Right ventricle myocardium superior (tissue), 1 donor: ENCODE data around the gene SMIM29. TPM values are rescaled to one million over a fixed set of nuclear protein-coding genes. Genes with fewer than 3 reads are reported as not detected.

Experiments used
- ATAC-seq: fragments of 200-7000 bp; cut with Tn5 transposase; one replicate; pipeline ENCODE4 v1.9.1; 2020; ENCODE audit warnings: mild to moderate bottlenecking; ENCODE audit not compliant: poor library complexity
- DNase-seq: peaks from one replicate; pipeline ENCODE4 v3.0.0-alpha.2; 2020
- intact Hi-C: fragments of 100-400 bp; cut with DNase I; formaldehyde crosslinking; loops from one replicate; pipeline ENCODE4 v1.11.2; 2022
- total RNA-seq: library from RNA; stranded (reverse); fragmentation: NEBNext Ultra II Directional; extraction: Animal tissue kit (Norgen Biotek cat#: 25700); gene quantifications from one replicate; pipeline ENCODE4 v1.2.1, GENCODE V29; 2021
- donor health status: DM: no; HTN: yes; CAD: no; lungs with severe emphysema.

The SMIM29 gene
- total RNA-seq, 1 donor from 2014 or later = 19.1 TPM

DNA sequence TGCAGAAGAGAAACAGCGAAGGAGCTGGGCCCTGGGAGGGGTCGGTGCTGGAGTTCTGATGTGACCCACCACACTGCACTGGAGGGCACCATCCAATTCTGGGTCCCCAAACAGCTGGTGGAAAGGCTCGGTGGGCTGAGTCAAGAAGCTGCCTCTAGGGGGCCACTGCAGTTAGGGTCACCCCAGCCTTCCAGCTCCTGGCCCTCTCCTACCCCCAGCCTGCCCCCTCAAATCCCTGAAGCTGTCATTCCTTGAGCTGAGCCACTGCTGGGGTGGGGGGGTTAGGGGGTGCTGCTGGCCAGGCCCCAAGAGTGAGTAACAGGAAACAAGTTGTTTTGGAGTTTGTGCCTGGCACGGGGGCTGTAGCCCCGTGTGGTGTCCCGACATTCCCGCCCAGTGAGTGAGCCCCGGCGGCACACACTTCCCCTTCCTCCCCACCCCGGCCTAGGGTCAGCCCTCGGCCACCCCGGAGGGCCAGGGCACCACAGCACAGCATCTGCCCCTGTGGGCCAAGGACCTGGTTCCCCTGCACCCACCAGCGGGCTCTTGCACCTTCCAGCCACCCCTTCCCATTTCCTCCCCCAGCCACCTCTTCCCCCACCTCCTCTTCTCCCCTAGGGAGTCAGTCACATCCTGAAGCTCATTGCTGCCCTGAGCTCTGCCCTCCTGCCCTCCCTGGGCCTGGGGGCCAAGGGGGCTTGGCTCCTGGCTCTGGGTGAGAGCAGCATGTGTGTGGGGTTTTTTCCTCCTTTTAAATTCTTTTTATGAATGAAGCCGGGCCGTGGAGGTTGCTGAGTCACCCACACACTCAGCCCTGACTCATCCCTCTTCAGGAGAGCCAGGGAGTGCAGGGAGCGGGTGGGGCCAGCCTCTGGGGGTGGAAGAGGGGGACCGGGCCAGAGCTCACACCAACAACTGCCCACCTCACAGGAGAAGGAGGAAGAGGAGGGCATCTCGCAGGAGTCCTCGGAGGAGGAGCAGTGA, 4.6 kb downstream of the SMIM29 start:
- intact Hi-C loops = no loop called here
- DNase-seq (peak; percentile 59), ATAC-seq (no peak)

DNA sequence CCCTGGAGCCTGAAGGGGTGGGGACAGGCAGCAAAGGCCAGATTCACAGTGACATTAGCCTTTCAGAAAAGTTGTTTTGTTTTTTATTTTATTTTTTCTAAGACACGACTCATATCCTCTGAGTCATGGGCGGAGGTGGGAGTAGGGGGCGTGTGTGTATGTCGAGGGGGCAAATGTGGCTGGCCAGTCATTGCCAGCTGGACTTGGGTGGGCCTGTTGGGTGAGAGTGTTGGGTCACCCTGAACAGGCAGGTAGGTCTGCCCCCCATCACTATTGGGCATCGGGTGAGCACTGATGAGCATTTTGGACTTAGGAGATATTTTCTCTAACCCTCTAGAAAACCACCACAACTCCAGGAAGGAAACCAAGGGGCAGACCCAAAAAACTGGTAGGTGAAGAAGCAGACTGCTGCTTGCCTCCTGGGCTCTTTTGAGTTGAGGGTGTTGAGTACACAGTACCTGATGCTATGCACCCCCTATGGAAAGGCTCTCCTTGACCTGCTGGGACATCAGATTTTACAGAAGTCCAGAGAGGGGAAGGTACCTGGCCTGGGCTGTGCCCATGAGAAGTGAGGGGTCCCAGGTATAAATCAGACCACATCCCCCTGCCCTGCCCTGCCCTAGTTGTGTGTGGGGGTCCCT, 5.6 kb downstream of the SMIM29 start:
- intact Hi-C loops = no loop called here
- ATAC-seq (no peak), DNase-seq (no peak)

DNA sequence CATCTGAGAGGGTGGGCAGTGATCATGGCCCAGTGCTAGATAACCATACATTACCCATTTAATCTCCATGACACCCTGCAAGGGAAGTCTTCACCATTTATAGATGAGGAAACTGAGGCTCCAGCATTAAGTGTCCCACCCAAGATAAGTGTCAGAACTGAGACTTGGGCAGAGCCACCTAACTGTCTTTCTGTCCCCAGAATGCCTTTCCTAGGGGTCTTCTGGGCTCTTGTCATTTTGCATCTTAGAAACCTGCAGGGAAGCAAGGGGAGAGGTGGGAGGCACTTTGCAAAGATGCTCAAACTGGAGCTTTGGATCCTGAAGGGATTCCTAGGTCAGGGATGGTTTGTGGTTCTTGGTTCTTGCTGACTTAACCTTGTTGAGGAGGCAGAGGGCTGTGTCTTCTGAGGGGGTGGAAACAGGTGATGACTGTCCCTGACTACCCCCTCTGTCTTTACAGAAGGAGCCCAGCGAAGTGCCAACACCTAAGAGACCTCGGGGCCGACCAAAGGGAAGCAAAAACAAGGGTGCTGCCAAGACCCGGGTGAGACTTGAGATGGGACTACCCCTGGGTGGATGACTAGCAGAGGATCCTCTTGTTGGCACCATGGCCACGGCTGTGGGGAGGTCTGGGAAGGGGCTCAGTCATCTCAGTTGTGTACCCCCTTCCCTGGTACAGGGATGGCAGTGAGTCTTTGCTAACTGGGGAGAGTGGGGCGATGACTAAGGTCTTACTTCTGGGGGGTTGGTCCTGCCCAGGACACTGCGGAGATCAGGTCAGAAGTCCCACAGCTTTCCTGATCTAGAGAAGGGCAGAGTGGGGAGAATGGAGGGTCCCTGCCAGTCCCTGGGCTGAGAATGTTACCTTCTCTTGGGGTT, 6.3 kb downstream of the SMIM29 start:
- ATAC-seq (no peak), DNase-seq (no peak)
- intact Hi-C loops = no loop called here

DNA sequence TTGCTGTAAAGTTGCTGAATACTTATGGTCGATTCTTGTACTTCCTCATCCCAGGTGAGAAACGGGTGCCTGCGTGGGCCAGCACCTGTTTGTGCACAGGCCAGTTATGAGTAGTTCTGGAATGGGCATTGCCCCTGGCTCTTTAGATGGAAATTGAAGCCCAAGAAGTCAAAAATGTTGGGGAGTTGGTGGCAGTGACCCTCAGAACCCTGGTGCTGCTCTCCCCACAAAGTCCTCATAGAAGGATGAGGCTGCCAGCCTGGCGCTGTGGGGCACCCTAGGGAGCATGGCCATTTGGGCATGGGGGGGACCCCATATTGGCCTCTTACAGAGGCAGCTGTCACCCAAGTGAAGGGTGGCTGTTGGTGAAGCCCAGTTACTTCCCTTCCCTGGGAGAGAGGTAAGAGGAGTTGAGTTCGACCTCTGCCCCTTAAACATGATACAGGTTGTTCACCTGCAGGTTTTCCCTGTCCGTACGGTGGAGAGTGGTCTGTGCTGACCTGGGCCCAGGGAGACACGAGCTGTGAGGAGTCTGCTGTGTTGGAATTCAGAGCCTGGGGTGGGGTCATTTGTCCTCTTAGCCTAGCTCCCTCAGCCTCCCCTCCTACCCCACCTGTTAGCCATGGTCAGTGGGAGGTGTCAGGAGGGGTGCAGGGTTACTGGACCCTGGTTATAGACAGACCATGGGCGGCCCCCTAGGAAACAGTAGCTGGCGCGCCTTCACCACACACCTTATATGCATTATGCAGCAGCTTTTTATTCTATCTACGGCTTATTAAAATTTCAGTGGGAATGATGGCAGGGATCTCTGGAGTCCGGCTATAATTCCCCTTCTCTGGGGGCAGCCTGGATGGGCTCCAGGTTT, 7.2 kb downstream of the SMIM29 start:
- DNase-seq (no peak), ATAC-seq (no peak)
- intact Hi-C loops = no loop called here

DNA sequence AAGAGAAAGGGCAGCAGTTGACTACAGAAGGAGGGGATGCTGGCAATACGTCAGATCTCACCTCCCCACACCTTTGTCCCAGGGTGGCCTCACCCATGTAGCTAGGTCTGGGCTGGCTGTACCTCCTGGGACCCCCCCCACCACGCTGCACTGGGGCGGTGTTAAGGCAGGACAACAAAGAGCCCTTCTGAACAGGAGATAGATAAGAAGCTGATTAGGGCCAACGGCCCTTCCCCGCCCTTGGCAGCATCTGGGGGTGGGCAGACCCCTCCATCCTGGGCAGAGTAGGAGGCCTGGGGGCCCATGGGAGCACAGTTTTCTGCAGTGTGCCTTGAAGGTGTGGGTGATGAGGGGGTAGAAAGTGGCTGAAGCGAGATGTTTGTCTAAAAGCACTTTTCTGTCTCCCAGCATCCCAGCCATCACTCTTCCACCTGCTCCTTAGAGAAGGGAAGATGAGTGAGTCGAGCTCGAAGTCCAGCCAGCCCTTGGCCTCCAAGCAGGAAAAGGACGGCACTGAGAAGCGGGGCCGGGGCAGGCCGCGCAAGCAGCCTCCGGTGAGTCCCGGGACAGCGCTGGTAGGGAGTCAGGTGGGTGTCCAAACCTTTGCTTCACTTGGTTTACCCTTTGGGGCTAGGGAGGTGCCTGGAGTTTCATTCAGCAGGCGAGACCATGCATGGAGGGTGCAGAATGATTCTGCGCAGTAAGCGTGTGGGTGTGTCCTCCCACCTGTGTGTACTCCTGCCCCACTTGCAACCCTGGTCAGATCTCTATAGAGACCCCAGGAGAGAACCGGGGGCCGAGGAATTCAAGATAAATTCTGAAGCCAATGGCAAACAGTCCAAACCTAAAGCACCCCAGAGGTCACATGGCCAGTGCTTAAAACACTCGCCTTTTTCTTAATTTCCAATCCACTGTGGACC, 8.2 kb downstream of the SMIM29 start:
- intact Hi-C loops = no loop called here
- ATAC-seq (no peak), DNase-seq (no peak)

DNA sequence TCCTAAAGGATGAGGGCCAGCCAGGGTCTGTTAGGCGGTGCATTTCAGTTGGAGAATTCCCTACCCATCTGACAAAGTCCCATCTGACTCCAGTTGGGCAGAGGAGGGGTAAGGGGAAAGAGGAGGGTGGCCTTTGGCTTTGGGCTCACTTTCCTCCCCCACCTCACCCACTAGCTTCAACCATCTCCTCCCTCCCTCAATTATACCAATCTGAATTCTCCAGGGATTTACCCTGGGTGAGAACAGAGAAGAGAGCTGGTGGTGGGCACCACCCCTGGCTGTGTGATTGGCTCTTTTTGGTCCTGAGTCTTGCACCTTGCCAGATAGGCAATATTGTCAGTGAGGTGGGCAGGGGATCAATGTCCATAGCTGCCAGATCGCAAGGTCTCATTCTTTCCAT, 8.9 kb downstream of the SMIM29 start:
- no peak for ATAC-seq
- intact Hi-C loops = no loop called here

DNA sequence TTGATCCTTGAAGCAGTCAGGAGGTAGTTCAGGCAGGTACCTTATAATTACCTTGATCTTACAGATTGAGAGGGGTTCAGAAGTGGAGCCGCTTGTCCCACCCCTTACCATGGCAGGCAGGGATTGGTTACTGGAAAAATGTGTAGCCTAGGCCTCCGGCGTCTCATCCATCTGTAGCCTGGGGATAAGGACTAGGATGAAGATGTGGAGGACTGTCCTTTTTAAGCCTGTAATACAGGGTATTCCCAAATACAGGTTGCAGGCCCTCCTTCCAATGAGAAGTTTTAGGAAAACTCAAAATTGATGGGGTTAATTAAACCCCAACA, 9.3 kb downstream of the SMIM29 start:
- intact Hi-C loops = no loop called here
- no peak for ATAC-seq
- no peak for DNase-seq

More for the DNA sequence above, 8.9 kb downstream of the SMIM29 start:
- DNase-seq = no peak

DNA sequence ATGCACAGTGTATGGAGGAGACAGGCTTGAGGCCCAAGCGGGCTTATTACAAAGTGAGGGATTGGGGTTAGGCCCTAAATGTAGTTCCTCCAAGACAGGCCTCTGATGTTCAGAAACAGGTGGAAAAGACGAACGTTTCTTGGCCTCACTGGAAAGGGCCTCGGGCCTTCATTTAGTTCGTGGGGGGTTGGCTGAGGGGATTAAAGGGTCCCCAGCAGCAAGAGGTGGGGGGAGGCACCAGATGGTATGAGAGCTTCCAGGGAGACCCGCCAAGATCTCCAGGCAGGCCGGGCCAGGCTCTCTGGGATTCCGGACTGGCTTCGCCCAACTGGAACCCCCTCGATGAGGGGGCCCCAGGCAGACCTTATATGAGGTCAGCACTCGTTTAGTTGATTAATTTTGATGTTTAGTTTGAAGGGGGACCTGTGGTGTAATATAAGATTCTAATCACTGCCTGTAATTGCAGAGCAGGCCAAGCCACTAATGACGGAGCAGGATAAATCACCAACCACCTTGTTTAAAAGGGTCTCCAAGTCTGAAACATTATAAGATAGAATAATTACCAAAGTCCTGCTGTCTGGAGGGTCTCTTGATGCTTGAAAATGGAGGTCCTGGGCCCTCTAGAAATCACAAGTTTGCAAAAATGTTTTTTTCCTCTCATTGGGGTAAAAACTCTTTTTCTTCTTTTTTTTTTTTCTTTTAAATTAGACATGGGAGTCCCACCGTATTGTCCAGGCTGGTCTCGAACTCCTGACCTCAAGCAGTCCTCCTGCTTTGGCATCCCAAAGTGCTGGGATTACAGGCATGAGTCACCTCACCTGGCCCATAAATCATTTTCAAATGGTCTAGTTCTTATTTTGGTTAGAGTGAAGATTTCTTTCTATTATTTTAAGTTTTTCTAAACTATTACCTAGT, 10.0 kb downstream of the SMIM29 start:
- intact Hi-C loops = no loop called here
- ATAC-seq = no peak
- DNase-seq = no peak

DNA sequence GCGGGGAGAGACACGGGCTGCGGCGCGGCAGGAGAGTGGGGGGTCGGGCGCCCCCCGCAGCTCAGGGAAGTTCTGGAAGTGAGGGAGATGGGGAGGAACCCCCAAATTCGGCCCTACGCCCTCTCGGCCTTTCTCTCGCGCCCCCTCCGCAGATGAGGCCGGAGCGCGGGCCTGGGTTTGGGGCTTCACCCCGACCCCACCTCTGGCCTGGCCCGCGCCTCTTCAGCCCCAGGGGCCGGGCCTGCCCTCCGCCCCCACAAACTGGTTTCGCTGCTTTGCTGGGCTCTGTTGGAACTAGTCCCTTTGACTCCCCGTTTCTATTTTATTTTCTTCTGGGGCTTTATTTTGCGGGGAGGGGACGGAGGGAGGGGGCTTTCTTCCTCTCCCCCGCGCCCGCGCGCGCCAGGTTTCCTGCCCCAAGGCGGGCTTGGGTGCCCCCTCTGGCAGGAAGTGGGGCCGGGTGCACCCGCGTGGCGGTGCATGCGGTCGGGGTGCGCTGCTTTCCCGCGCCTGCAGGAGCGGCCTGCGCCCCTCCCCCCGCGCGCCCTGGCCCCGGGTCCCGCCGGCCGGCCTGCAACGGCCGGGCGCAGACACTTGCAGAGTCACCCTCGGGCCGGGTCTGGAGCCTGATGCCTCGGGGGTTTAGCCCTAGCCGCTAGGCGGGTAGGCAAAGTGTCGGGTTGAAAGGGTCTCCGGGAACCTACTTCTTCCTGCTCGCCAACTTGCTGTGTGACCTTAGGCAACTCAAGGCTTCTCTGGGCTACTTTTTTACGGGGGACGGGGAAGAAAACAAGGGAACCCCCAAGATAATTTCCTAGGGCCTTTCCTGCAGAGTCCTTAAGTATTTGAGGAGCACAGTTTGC, 10.9 kb downstream of the SMIM29 start:
- ATAC-seq = peak; percentile 15
- intact Hi-C loops = no loop called here
- DNase-seq = peak; percentile 61

DNA sequence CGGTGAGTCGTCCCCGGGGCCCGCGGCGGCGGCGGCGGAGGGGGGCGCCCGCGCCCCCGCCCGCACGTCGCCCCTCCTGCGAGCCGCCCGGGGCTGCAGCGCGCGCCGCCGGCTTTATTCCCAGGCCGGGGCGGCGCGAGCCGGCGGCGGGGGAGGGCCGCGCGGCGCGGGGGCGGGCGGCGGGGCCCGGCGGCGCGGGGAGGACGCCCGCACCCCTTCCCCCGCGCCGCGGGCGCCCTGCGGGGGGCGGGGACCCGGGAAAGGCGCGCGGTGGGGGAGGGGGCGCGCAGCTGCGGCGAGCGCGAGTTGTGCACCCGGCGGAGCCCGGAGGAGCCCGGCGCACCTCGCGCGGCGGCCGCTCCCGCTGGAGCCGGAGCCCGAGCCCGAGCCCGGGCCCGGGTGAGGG, 11.5 kb downstream of the SMIM29 start:
- ATAC-seq = peak; percentile 19
- intact Hi-C loops = no loop called here
- DNase-seq = no peak

DNA sequence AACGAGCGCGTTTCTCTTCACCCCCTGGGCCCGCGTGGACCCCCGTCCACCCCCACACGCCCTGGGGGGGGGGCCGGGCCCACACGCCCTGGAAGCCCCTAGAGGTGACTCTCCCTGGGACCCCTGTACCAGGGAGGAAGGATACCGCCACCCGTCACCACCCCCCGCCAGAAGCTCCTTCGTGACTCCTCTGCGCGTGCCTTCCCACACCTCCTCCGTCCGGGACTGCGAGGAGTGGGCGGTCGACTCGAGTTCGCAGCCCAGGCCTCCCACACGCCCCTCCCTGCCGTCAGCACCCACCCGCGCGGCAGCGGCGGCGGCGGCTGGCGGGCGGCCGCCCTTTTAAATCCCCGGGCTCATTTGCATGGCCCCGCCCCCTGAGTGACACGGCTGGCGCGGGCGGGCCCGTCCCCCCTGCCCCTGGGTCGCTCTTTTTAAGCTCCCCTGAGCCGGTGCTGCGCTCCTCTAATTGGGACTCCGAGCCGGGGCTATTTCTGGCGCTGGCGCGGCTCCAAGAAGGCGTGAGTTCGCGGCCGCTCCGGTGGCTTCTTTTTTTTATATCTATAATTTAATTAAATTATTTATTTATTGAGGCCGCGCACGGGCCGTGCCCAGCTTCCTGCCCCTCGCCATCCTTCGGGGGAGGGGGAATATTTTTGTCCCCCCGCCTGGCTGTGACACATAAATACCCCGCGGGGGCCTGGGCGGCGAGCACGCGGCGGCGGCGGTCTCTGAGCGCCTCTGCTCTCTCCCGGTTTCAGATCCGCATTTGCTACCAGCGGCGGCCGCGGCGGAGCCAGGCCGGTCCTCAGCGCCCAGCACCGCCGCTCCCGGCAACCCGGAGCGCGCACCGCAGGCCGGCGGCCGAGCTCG, 12.1 kb downstream of the SMIM29 start, which contains the start of gene HMGA1:
Gene HMGA1, plus strand, starts transcription at position 431 of the 873 bp plus-strand sequence. CDS start 3,908 bp downstream, outside the sequence.
- intact Hi-C loops = no loop called here
- ATAC-seq (peak; percentile 95), DNase-seq (peak; percentile 93)

DNA sequence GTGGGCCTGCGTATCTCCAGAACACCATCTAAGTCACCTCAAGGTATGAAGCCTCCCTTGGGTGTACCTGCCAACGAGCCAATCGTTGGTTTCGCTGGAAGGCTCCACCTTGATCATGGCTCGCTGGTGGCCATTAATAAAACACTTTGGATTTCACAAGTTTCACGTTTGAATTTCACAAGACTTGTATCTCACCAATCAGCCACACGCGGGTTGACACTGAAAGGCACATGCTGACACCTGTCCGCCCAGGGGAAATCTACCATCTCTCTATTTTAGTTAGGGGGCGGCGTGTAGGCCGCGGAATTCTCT, 12.7 kb downstream of the SMIM29 start:
- ATAC-seq = no peak
- DNase-seq = no peak
- intact Hi-C loops = no loop called here

DNA sequence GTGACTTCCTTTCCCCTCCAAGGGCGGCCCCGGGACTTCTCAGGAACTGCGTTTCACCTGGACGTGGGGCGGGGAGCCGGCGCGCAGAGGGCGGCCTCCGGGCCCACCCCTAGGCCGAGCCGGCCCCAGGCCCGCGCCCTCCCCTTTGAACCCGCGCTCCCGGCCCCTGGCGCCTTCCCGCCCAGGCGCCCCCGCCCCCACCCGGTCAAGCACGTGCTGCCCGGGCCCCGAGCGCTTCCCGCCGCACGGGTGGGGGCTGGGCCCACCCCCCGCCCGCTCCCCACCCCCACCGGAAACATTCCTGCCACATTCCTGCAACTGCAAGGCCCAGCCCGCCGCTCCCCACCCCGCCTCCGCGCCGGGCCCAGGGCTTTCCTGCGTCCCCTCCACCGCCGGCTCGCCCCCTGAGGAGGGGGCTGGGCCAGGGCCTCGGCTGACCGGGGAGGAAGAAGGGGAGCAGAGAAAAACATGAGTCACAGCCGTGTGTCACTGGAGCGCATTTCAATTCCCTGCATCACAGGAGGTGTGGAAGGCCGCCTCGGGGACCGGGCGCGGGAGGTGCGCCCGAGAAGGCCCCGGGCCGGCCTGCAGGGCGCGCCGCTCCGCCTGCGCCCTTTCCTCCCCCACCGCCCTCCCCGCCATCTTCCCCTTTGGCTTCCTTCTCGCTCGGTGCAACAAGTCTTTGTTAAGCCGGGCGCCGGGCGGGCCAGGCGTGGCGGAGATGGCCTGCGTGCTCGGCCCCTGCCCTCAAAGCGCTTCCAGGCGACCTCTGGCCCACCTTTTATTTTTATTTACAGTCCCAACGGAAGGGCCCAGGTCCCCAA, 13.3 kb downstream of the SMIM29 start:
- intact Hi-C loops = no loop called here
- ATAC-seq = peak; percentile 30
- DNase-seq = peak; percentile 80
